GM23338 (cell line): ENCODE results near the gene HDHD2. TPM values are rescaled to one million over a fixed set of nuclear protein-coding genes. Genes with fewer than 3 reads are reported as not detected.
A peak's percentile ranks its signal among the peaks of the same experiment; 100 is the strongest.

Experiments
- ATAC-seq: fragments of 200-7000 bp; cut with Tn5 transposase; 3 replicates; pipeline ENCODE4 v1.9.1; 2020
- DNase-seq: peaks from one replicate; pipeline ENCODE4 v3.0.0-alpha.2; 2015; ENCODE audit warnings: low spot score
- H2AFZ ChIP-seq: fragments of 200-600 bp; sonication (generic); 2 replicates; pipeline ENCODE4 v1.8.0; 2016; ENCODE audit warnings: antibody characterized with exemption, mild to moderate bottlenecking, moderate library complexity
- H3F3A ChIP-seq: fragments of 200-600 bp; sonication (generic); replicated peaks from 2 replicates; pipeline ENCODE4 v1.8.0; 2017; ENCODE audit warnings: antibody characterized with exemption, mixed run types, low read depth
- H3K27ac ChIP-seq: fragments of 200-600 bp; sonication (generic); 2 replicates; pipeline ENCODE4 v1.6.1; 2016; ENCODE audit warnings: low read depth
- H3K27me3 ChIP-seq: fragments of 200-600 bp; sonication (generic); 2 replicates; pipeline ENCODE4 v1.8.0; 2016; ENCODE audit warnings: mild to moderate bottlenecking, mixed run types, moderate library complexity; ENCODE audit not compliant: insufficient read depth
- H3K36me3 ChIP-seq: fragments of 200-600 bp; sonication (generic); 2 replicates; pipeline ENCODE4 v1.8.0; 2016; ENCODE audit warnings: mild to moderate bottlenecking; ENCODE audit not compliant: insufficient read depth
- H3K4me1 ChIP-seq: fragments of 200-600 bp; sonication (generic); 2 replicates; pipeline ENCODE4 v1.8.0; 2016; ENCODE audit warnings: mild to moderate bottlenecking, moderate library complexity; ENCODE audit not compliant: insufficient read depth
- H3K4me2 ChIP-seq: fragments of 200-600 bp; sonication (generic); 2 replicates; pipeline ENCODE4 v1.7.1; 2017; ENCODE audit warnings: mixed run types
- H3K4me3 ChIP-seq: fragments of 200-600 bp; sonication (generic); 2 replicates; pipeline ENCODE4 v1.6.1; 2016; ENCODE audit warnings: mixed run types
- H3K79me2 ChIP-seq: fragments of 200-600 bp; sonication (generic); replicated peaks from 2 replicates; pipeline ENCODE4 v1.8.0; 2017; ENCODE audit warnings: mild to moderate bottlenecking; ENCODE audit not compliant: insufficient read depth
- H3K9me2 ChIP-seq: fragments of 200-600 bp; sonication (generic); 2 replicates; pipeline ENCODE4 v1.8.0; 2017; ENCODE audit not compliant: insufficient read depth
- H4K20me1 ChIP-seq: fragments of 200-600 bp; sonication (generic); replicated peaks from 2 replicates; pipeline ENCODE4 v1.8.0; 2017; ENCODE audit warnings: mild to moderate bottlenecking; ENCODE audit not compliant: insufficient read depth
- H3K27ac Mint-ChIP-seq: 2 replicates; pipeline ENCODE4 v1.8.0; 2020; ENCODE audit warnings: inconsistent platforms, mild to moderate bottlenecking, moderate library complexity, mixed read lengths
- H3K27me3 Mint-ChIP-seq: 3 replicates; pipeline ENCODE4 v1.8.0; 2022; ENCODE audit warnings: low read depth, mild to moderate bottlenecking, moderate library complexity, mixed read lengths, inconsistent platforms; ENCODE audit not compliant: insufficient read depth, poor library complexity
- H3K36me3 Mint-ChIP-seq: 3 replicates; pipeline ENCODE4 v1.8.0; 2021; ENCODE audit warnings: low read depth, mild to moderate bottlenecking, inconsistent platforms, moderate library complexity, mixed read lengths
- H3K4me1 Mint-ChIP-seq: 3 replicates; pipeline ENCODE4 v1.8.0; 2020; ENCODE audit warnings: mild to moderate bottlenecking, inconsistent platforms, mixed read lengths
- H3K4me3 Mint-ChIP-seq: 3 replicates; pipeline ENCODE4 v1.8.0; 2021; ENCODE audit warnings: moderate library complexity, mild to moderate bottlenecking, inconsistent platforms, mixed read lengths
- H3K9me3 Mint-ChIP-seq: 3 replicates; pipeline ENCODE4 v1.8.0; 2020; ENCODE audit warnings: moderate library complexity, mild to moderate bottlenecking, inconsistent platforms, mixed read lengths
- CREB1 ChIP-seq: fragments of 250-450 bp; sonication (Bioruptor Pico); IDR thresholded peaks from 2 replicates; pipeline ENCODE4 v1.5.0; 2020; ENCODE audit warnings: low read depth, mild to moderate bottlenecking, moderate library complexity
- CTCF ChIP-seq, 2 experiments: fragments of 200-600 bp in 1 of 2; sonication (generic) in 1 of 2; conservative IDR thresholded peaks; 2 replicates each; pipeline versions ENCODE4 v1.5.1 to v1.6.1; 2016 to 2017; ENCODE audit warnings: antibody characterized with exemption in 2 of 2, low read depth in 2 of 2, mild to moderate bottlenecking in 2 of 2, moderate library complexity in 1 of 2
- ETS1 ChIP-seq: IDR thresholded peaks from 2 replicates; pipeline ENCODE4 v1.6.1; 2016; ENCODE audit warnings: antibody characterized with exemption
- EZH2 ChIP-seq: fragments of 200-600 bp; sonication (generic); IDR thresholded peaks from one replicate; pipeline ENCODE4 v1.8.0; 2017; ENCODE audit warnings: antibody characterized with exemption, mild to moderate bottlenecking, low read depth; ENCODE audit not compliant: unreplicated experiment
- EZH2phosphoT487 ChIP-seq: fragments of 200-600 bp; sonication (generic); IDR thresholded peaks from one replicate; pipeline ENCODE4 v1.8.1; 2018; ENCODE audit warnings: antibody characterized with exemption; ENCODE audit not compliant: unreplicated experiment
- POLR2AphosphoS5 ChIP-seq: IDR thresholded peaks from 2 replicates; pipeline ENCODE4 v1.6.1; 2016; ENCODE audit warnings: antibody characterized with exemption, low read depth
- REST ChIP-seq: IDR thresholded peaks from one replicate; pipeline ENCODE4 v1.6.1; 2018; ENCODE audit warnings: antibody characterized with exemption; ENCODE audit not compliant: unreplicated experiment
- STAT1 ChIP-seq: IDR thresholded peaks from one replicate; pipeline ENCODE4 v1.6.1; 2016; ENCODE audit warnings: antibody characterized with exemption; ENCODE audit not compliant: unreplicated experiment
- ZNF331 ChIP-seq: fragments of 250-450 bp; sonication (Bioruptor Pico); IDR thresholded peaks from 2 replicates; pipeline ENCODE4 v1.5.0; 2020; ENCODE audit warnings: low read depth, mild to moderate bottlenecking, moderate library complexity
- polyA plus RNA-seq: library from polyadenylated mRNA; unstranded; fragments of >200 nt; fragmentation: Nextera tagmentation; extraction: Ambion mirVana; gene quantifications from 2 replicates; pipeline ENCODE4 v1.2.1, GENCODE V29; 2016
- total RNA-seq: library from RNA; depleted of rRNA; stranded (reverse); fragments of >200 nt; shearing (Covaris generic); gene quantifications from 2 replicates; pipeline ENCODE4 v1.2.3, GENCODE V29; 2014

The HDHD2 gene
- total and polyA plus RNA-seq, 2 experiments from 2014 or later = 25.9 to 32.2 TPM

DNA sequence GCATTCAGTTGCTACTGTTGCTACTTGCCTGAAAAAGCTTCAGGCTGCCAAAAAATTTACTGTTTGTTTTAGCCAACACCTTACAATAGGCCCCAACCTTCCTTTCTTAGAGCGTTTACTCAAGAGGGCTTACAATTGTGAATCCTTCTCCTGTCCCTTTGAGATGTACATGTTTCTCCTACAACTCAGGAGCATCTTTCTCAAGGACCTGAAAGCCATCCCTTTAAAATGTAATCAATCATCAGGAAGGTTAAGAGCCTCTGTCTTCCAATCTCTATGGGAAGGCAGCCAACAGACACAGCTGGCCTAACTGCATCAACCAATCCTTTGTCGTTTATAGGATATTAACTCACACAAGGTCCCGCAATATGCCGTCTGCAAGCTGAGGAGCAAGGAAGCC lies 29.2 kb upstream of the HDHD2 start (continued):
- no peak for TF ChIP-seq ETS1
- no peak for TF ChIP-seq EZH2
- TF ChIP-seq EZH2phosphoT487 = no peak
- TF ChIP-seq ZNF331 (CRISPR knock-in tag) = no peak

DNA sequence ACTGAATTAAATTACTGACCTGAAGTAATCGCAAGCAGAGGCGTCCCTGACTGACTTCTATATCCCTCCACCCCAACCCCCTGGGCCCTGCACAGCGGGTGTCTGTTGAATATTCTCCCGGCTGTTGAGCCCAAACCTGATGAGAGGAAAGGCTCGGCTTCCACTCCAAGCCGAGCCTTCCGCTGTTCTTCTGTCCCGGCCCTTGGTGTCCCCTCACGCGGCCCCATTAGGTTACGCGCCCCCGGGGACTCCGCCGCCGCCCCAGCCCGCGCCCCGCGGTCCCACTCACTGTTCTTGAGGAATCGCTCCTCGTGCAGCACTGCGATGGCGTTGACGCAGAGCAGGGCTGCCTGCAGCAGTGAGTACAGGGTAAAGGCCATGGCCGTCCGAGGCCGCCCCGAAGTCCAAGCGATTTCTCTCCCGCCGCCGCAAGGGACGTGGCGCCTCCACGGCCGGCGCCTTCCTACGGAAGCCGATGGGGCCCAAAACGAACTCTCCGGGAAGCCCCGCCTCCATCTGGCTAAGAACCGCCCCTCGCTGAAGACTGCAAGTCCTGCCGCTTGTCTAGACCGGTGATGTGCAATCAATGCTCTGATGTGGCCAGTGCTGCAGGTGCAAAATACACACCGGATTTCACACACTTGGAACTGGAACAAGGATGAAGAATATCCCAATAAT lies 25.7 kb upstream of the HDHD2 start, which contains the start of gene IER3IP1:
IER3IP1 (minus strand) TSS at position 467 of the 678 bp plus-strand sequence; CDS start at position 380, 87 bp downstream.
- no peaks in the 10 kb centered on the region for H3K9me2 ChIP-seq
- peaks cover 25% of the 10 kb centered on the region; the same call in 1 of the 2 replicates for H4K20me1 ChIP-seq
- ATAC-seq = peak; percentile 82
- peaks cover 42% of the 10 kb centered on the region for H3K79me2 ChIP-seq
- Mint-ChIP-seq H3K27ac (peak within 1 kb of the TSS; percentile 86), H3K36me3 (no peaks in the 10 kb centered on the region), H3K4me1 (no peaks in the 10 kb centered on the region; the same call in 2 of the 3 replicates), H3K27me3 (peaks cover 5% of the 10 kb centered on the region), H3K4me3 (no peak within 1 kb of the TSS; the same call in 2 of the 3 replicates), H3K9me3 (no peaks in the 10 kb centered on the region)
- H3K27ac ChIP-seq = peak within 1 kb of the TSS; percentile 87
- H3K36me3 ChIP-seq = no peaks in the 10 kb centered on the region
- peak; percentile 94 for DNase-seq
- H3K27me3 ChIP-seq = no peaks in the 10 kb centered on the region
- peak within 1 kb of the TSS; percentile 80 for H3K4me2 ChIP-seq
- H3K4me3 ChIP-seq = peak within 1 kb of the TSS; percentile 96
- peak within 1 kb of the TSS; percentile 98 for H2AFZ ChIP-seq
- peaks cover 14% of the 10 kb centered on the region for H3K4me1 ChIP-seq
- TF ChIP-seq POLR2AphosphoS5 = peak; percentile 91
- TF ChIP-seq STAT1 = no peak
- no peak for TF ChIP-seq EZH2
- no peak for TF ChIP-seq CREB1 (CRISPR knock-in tag)
- no peak for TF ChIP-seq ETS1
- no peak for TF ChIP-seq CTCF (conservative IDR thresholded peaks at IDR 0.05; ENCODE audit: low read depth in 2 of 2)
- no peak for TF ChIP-seq REST
- TF ChIP-seq ZNF331 (CRISPR knock-in tag) = no peak
- H3F3A ChIP-seq = no peaks in the 10 kb centered on the region
